ENCODE data around the gene KCNH4. TPM values are rescaled to one million over a fixed set of nuclear protein-coding genes. Genes with fewer than 3 reads are reported as not detected.
"Not testable (repeated sequence)": the region's sequence is repeated elsewhere in the genome, so short reads cannot be mapped to it uniquely, and the experiment has no call there.

Gene KCNH4
- polyA plus RNA-seq, 1 donor from 2014 or later = not detected

DNA sequence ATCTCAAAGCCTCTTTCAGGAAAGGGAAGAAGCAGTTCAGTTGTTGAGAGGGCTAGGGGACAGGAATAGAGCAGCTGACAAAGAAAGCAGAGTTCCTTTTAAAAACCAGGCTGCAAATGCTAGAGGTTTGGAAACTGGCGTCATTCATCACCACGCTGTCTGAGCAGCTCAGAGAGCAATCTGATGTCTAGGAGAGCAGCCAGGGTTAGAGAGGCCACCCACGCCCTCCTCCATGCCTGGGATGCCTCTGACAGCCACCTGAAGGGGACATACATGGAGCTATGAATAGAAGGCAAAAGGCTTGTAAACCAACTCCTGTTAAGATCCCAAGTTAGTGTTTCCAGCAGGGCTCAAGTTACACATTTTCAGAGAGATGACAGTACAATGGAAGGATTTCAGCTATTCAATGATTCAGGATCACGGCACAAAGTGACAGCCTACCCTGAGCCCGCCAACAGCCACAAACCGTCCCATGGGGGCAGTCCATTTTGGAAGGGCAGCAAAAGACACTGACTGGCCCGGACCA is 38.5 kb downstream of the KCNH4 start:
- H3K4me1 Mint-ChIP-seq = peaks cover 0 to 18% (median 11%) of the 10 kb centered on the region in 3 donors
- no peak overlapping the region for H3K27ac Mint-ChIP-seq
- no peaks in the 10 kb centered on the region for H3K27me3 Mint-ChIP-seq
- H3K36me3 Mint-ChIP-seq = no peaks in the 10 kb centered on the region
- no peaks in the 10 kb centered on the region for H3K9me3 Mint-ChIP-seq
- peak overlapping the region in 1 of 4 donors; percentile 65 for H3K4me3 Mint-ChIP-seq

DNA sequence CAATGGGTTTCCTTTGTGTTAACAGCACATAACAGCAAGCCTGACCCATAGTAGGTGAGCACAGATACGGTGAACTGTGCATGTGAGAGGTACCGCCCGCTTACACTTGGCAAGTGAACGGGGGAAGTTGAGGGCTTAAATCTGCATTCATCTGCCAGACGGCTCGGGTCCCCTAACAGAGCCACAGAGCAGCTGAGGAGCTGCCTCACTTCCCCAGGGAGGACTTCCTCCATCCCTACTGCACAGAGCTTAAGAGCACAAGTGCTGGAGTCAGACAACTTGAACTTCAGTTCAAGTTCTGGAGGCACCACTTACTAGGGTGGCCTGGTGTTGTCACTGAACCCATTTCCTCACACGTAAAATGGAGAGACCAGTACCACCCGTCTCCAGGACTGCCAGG is 39.6 kb downstream of the KCNH4 start:
- Mint-ChIP-seq H3K4me1 (peaks cover 0 to 21% (median 11%) of the 10 kb centered on the region in 3 donors), H3K9me3 (no peaks in the 10 kb centered on the region), H3K4me3 (no peak overlapping the region), H3K27me3 (no peaks in the 10 kb centered on the region), H3K27ac (no peak overlapping the region), H3K36me3 (no peaks in the 10 kb centered on the region)

DNA sequence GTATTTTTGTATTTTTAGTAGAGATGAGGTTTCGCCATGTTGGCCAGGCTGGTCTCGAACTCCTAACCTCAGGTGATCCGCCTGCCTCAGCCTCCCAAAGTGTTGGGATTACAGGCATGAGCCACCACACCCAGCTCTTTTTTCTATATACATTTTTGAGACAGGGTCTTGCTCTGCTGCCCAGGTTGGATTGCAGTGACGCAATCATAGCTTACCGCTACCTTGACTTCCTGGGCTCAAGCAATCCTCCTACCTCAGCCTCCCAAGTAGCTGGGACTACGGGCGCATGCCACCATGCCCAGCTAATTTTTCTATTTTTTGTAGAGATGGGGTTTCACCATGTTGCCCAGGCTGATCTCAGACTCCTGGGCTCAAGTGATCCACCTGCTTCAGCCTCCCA is 40.3 kb downstream of the KCNH4 start:
- H3K4me3 Mint-ChIP-seq, H3K27ac Mint-ChIP-seq, H3K36me3 Mint-ChIP-seq, H3K9me3 Mint-ChIP-seq, H3K27me3 Mint-ChIP-seq: not testable (repeated sequence)
- H3K4me1 Mint-ChIP-seq = peaks cover 3 to 25% (median 14%) of the 10 kb centered on the region in 3 donors

DNA sequence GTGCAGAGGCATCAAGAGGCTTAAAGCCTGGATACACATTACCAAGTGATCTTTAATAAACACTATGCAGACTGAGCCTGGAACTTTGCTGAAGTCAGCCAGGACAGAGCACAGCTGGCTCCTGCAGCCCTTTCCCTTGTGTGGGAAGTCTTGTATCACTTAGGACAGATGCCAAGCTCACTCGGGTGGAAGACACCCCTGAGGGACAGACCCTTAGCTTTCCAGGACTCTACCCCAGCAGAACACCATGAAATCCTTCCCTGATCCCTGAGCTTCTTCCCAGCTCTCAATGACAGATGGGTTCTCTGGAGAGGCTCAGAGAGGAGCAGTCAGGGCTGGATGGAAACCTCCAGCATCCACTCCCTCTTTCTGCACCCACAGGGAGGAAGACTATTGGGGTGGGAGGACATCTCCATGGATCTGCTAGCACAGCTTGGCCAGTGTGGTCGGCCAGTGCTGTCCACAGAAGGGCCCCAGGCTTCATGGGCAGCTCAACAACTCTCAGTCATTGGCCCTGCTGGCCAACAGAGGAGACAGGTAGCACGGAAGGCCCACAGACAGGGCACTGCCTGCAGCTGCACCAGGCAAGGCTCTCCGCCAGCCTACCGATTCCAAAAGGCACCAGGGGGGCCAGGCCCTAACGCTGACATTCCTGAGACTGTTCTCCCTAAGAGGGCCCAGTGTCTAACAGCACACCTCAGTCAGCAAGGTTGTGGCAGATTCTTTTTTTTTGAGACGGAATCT is 42.0 kb downstream of the KCNH4 start:
- Mint-ChIP-seq H3K4me1 (peaks cover 6 to 30% (median 19%) of the 10 kb centered on the region in 3 donors), H3K27ac (no peak overlapping the region), H3K36me3 (no peaks in the 10 kb centered on the region), H3K9me3 (no peaks in the 10 kb centered on the region), H3K27me3 (no peaks in the 10 kb centered on the region), H3K4me3 (no peak overlapping the region)

DNA sequence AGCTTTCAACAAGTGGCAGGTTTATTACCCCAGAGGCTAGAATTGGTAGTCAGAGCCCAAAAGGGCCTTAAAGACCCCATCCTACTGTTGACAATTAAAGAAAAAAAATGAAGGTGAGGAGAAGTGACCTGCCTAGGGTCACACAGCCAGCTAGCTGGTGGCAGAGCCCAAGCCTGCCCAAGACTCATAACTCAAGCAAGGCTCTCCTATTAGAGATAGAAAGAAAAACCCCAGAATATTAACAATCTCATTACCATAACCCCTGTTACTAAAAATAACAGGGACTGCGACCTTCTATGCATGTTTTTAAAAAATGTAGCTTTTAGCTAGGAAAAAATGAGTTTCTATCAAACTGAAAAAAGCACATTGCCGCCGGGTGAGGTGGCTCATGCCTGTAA is 44.3 kb downstream of the KCNH4 start:
- Mint-ChIP-seq H3K4me3 (peak overlapping the region in 1 of 4 donors; percentile 37), H3K9me3 (no peaks in the 10 kb centered on the region), H3K27ac (no peak overlapping the region), H3K27me3 (no peaks in the 10 kb centered on the region), H3K36me3 (no peaks in the 10 kb centered on the region), H3K4me1 (peaks cover 29 to 42% (median 40%) of the 10 kb centered on the region in 3 donors)

DNA sequence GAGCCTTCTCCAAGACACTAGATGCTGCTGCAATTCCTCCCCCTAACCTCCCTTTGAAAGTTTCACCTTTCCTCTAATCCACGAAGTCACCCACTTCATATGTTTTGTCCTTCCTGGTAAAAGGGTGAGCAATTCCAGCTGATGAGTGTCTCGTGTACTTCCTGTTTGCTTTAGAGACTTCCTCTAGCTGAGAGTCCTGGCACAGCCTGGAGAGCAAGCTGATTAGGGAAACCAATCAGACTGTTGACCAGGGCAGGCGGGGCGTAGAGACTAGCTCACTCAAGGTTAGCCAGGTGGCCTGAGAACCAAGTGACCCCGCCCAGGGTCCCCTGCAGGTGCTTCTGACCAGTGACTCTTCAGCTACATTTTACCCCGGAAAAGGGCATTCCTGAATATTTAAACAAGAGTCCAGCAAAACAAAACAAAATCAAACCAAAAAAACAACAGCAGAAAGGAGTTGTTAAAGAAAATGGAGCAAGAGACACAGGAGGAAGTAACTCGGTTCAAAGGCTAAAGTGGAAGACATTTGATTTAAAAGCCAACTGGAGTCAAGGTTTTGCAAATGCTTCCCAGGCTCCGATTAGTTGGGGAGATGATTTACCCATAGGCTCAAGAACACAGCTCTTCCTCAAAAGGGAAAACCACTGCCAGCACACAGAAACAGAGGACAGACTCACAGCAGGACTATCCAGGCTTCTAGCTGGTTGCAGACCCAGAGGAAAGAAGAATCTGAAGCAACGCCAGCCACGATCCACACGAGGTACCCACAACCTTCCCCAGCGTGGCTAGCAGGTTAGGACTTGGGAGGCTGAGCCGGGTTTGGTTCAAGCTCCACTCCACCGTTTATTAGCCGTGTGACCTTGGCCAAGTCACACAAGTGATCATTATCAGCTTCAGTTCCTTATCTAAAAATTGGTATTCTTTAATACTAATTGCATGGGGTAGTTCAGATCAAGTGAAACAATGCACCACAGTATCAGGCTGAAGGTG is 45.0 kb downstream of the KCNH4 start:
- Mint-ChIP-seq H3K9me3 (no peaks in the 10 kb centered on the region), H3K4me1 (peaks cover 35 to 47% (median 46%) of the 10 kb centered on the region in 3 donors), H3K27me3 (no peaks in the 10 kb centered on the region), H3K4me3 (peak overlapping the region in 3 of 4 donors; percentile 10 to 82 (median 67)), H3K36me3 (no peaks in the 10 kb centered on the region), H3K27ac (peak overlapping the region in 1 of 3 donors; percentile 56)

DNA sequence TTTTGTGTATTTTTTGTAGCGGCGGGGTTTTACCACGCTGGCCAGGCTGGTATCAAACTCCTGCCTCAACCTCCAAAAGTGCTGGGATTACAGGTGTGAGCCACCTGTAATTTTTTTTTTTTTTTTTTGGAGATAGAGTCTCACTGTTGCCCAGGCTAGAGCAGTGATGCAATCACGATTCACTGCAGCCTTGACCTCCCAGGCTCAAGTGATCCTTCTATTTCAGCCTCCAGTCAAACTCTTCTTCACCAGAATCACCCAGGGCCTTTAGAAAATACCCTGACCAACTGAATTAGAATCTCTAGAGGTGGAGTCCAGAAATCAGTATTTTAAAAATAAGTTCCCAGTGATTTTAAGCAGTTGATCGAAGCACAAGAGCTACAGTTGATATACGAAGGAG is 45.8 kb downstream of the KCNH4 start:
- Mint-ChIP-seq H3K27me3 (no peaks in the 10 kb centered on the region), H3K27ac (no peak overlapping the region), H3K4me3 (peak overlapping the region in 1 of 4 donors; percentile 82), H3K9me3 (no peaks in the 10 kb centered on the region), H3K4me1 (peaks cover 40 to 49% (median 49%) of the 10 kb centered on the region in 3 donors), H3K36me3 (no peaks in the 10 kb centered on the region)

DNA sequence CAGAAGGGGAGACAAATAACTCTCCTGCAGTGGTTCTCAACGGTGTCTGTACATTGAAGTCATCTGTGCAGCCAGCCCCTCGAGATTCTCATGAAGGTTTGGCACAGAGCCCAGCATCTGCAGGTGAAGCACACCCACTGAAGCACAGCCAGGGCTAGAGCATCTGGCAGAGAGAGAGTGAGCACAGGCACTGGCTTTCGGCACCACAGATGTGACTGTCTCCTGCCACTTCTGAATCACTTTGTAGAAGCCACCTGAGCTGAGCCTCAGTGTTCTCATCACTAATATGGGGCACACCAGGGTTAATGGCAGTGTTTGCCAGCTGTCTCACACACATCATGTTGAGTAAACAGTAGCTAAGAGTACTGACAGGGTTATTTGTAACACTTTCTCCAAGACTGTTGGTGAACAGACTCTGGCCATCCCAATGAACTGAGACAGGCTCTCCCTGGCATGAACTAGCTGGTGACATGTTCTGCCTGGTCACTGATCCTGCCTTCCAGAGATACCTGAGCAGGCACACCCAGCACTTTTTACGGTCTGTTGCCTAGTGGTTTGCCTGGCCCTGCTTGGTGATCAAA is 47.4 kb downstream of the KCNH4 start:
- Mint-ChIP-seq H3K27me3 (no peaks in the 10 kb centered on the region), H3K36me3 (no peaks in the 10 kb centered on the region)

DNA sequence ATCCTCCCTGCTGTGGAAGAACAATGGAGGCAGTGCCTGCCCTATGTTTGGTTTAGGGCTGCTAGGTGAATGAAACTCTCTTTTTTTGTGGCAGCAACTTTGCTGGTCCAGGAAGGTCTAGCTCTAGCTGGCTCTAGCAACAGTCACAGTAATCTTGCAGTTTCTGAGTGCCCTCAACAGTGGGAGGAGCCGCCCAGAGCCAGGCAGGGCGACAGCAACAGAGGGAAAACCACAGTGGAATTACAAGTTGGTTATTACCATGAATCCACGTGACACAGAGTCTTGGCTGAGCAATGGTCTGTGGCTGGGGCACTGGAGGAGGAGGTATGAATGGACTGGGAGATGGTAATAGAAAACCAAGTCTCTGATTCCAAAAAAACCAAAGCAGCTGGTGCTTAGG is 48.0 kb downstream of the KCNH4 start:
- Mint-ChIP-seq H3K9me3 (no peaks in the 10 kb centered on the region), H3K4me3 (peak overlapping the region; percentile 3 to 93 (median 37)), H3K27me3 (no peaks in the 10 kb centered on the region), H3K27ac (peak overlapping the region; percentile 55 to 90 (median 87)), H3K36me3 (no peaks in the 10 kb centered on the region), H3K4me1 (peaks cover 40 to 47% (median 42%) of the 10 kb centered on the region in 3 donors)

More for the DNA sequence above, 47.4 kb downstream of the KCNH4 start:
- Mint-ChIP-seq H3K27ac (peak overlapping the region; percentile 55 to 90 (median 87)), H3K4me1 (peaks cover 40 to 47% (median 45%) of the 10 kb centered on the region in 3 donors), H3K9me3 (no peaks in the 10 kb centered on the region), H3K4me3 (peak overlapping the region; percentile 3 to 93 (median 37))

DNA sequence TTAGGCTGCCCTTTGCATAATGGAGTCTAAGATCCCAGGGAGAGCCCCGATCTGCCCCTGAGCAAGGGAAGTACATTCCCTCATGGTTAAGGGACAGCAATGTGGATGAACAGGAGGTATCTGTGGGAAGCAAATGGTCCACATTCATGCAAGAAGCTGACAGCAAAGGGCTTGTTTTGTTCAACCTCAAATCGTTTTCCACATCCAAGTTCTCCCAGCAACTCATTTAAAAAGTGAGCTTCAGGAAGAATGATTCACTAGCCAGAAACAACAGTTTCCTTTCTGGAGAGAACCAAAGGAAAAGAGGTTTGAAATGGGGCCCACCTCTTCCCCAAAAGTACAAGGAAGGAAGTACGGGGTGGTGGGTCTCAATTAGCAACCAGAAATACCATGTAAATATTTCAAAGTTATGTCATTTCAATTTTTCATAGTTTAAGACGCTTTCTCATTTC is 48.9 kb downstream of the KCNH4 start:
- H3K9me3 Mint-ChIP-seq = no peaks in the 10 kb centered on the region
- H3K4me1 Mint-ChIP-seq = peaks cover 40 to 47% (median 43%) of the 10 kb centered on the region in 3 donors
- peak overlapping the region in 2 of 3 donors; percentile 54 to 55 for H3K27ac Mint-ChIP-seq
- H3K4me3 Mint-ChIP-seq = peak overlapping the region in 3 of 4 donors; percentile 3 to 93 (median 43)
- H3K27me3 Mint-ChIP-seq = no peaks in the 10 kb centered on the region
- H3K36me3 Mint-ChIP-seq = no peaks in the 10 kb centered on the region

DNA sequence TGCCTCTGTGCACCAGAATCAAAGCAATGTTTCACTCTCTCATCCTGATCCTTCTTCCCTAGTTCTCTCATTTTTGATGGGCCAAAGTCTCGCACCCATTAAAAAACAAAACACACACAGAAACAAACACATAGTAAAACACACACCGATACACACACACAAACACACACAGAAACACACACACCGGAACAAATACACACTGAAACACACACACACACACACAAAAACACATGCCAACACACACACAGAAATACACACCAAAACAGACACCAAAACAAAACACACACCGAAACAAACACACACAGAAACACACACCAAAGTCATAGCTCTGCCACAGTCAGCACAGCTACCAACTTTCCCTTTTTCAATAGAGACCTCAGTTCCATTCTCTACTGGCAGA is 49.7 kb downstream of the KCNH4 start:
- peak overlapping the region in 2 of 3 donors; percentile 14 to 54 for H3K27ac Mint-ChIP-seq
- H3K9me3 Mint-ChIP-seq = no peaks in the 10 kb centered on the region
- no peaks in the 10 kb centered on the region for H3K36me3 Mint-ChIP-seq
- peaks cover 38 to 45% (median 44%) of the 10 kb centered on the region in 3 donors for H3K4me1 Mint-ChIP-seq
- H3K4me3 Mint-ChIP-seq = peak overlapping the region in 2 of 4 donors; percentile 39 to 78
- H3K27me3 Mint-ChIP-seq = no peaks in the 10 kb centered on the region

DNA sequence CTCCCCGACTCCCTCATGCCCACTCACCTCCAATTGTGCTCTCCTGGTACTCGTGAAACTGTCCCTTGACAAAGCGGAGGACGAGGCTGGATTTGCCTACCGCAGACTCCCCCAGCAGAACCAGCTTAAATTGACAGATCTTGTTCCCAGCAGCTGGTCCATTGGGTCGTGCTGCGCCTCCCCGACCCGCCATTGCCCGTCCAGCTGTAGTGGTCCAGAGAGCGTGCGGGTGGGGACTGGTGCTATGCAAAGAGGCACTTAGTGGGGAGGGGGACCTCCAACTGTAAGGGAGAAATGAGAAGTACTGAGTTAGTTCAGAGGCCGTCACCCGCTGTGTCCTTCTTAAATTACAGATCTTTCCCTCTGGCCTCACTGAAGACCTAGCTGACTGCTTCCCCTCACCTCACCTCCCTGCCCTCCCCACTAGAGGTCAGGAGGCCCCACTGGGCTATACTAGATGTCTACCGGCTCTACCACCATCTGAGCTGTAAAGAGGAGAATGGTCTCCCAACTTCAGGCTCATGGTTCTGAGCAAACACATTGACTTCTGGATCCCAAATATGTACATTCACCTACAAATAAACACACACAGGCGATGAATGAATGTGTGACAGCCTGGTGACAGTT is 50.5 kb downstream of the KCNH4 start:
- Mint-ChIP-seq H3K27me3 (no peaks in the 10 kb centered on the region), H3K4me1 (peaks cover 32 to 40% (median 37%) of the 10 kb centered on the region in 3 donors), H3K4me3 (peak overlapping the region in 2 of 4 donors; percentile 39 to 44), H3K27ac (peak overlapping the region in 2 of 3 donors; percentile 54 to 70), H3K36me3 (peaks cover 2% of the 10 kb centered on the region), H3K9me3 (no peaks in the 10 kb centered on the region)

DNA sequence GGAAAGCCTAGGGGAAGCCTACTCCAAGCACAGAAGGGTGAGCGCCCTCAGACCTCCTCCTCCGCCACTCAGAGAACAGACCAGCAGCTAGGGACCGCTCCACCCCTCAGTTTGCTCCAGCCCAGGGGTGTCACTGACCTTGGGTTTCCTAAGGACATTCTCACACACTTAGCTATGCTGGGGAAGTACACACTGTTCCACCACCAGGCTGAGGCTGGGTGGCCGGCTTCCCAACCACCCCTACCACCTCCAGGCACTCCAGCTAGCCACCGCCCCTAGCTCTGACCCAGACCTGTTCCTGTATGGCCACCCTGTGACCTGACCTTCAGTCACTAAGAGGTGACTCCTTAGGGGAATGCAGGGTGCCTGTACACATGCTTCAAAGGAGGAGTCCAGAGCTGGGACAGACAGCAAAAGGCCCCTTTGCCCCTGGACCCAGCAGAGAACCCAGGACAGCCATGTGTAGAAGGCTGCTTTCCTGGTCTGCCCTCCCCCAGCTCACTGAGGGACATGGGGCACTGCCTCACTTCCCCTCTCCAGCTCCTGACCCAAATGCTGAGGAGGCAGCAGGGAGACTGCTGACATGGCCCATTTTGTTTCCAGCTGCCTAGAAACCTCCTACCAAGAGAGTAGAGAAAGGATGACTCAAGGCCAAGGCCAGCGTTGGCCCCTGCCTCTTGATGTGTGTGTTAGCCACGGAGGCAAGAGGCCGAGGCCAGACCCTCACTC is 51.7 kb downstream of the KCNH4 start:
- Mint-ChIP-seq H3K4me3 (no peak overlapping the region), H3K27ac (peak overlapping the region in 2 of 3 donors; percentile 80 to 83), H3K9me3 (no peaks in the 10 kb centered on the region), H3K4me1 (peaks cover 31 to 40% (median 32%) of the 10 kb centered on the region in 3 donors), H3K36me3 (peaks cover 2% of the 10 kb centered on the region), H3K27me3 (no peaks in the 10 kb centered on the region)

Data from IgD-negative memory B cell (primary cell).